Measurements from ENCODE around the gene TGFBR3.

Gene TGFBR3

GRCh38 chr1:91774520-91775203 lies 111.3 kb downstream of the TGFBR3 start:
- no peak overlapping the region for H3K4me3 ChIP-seq (ENCODE audit: low read depth, low read length)
- no peak for TF ChIP-seq CTCF (IDR thresholded peaks at IDR 0.05; ENCODE audit: low read depth, low read length)
- in situ Hi-C loops (cut with HindIII; ENCODE audit: low sequenced_read_pairs) = no loop called here
- peak; percentile 57 for DNase-seq (ENCODE audit: low read depth, low spot score)

- in situ Hi-C loops (cut with HindIII; ENCODE audit: low sequenced_read_pairs) = no loop called here
- DNase-seq (ENCODE audit: low read depth, low spot score) = no peak
- no peak for TF ChIP-seq CTCF (IDR thresholded peaks at IDR 0.05; ENCODE audit: low read depth, low read length)
- H3K4me3 ChIP-seq (ENCODE audit: low read depth, low read length) = no peak overlapping the region
Observed at GRCh38 chr1:91771717-91772116, 114.2 kb downstream of the TGFBR3 start.

- no peak for DNase-seq (ENCODE audit: low read depth, low spot score)
- in situ Hi-C loops (cut with HindIII; ENCODE audit: low sequenced_read_pairs) = no loop called here
- TF ChIP-seq CTCF (IDR thresholded peaks at IDR 0.05; ENCODE audit: low read depth, low read length) = no peak
- no peak overlapping the region for H3K4me3 ChIP-seq (ENCODE audit: low read depth, low read length)
Observed at GRCh38 chr1:91770667-91771268, 115.2 kb downstream of the TGFBR3 start.

- in situ Hi-C loops (cut with HindIII; ENCODE audit: low sequenced_read_pairs) = no loop called here
- DNase-seq (ENCODE audit: low read depth, low spot score) = peak; percentile 44
- TF ChIP-seq CTCF (IDR thresholded peaks at IDR 0.05; ENCODE audit: low read depth, low read length) = no peak
- no peak overlapping the region for H3K4me3 ChIP-seq (ENCODE audit: low read depth, low read length)
Observed at GRCh38 chr1:91769742-91770141, 116.2 kb downstream of the TGFBR3 start.

GRCh38 chr1:91768786-91769725 lies 116.9 kb downstream of the TGFBR3 start:
- DNase-seq (ENCODE audit: low read depth, low spot score) = peak; percentile 71
- no peak for TF ChIP-seq CTCF (IDR thresholded peaks at IDR 0.05; ENCODE audit: low read depth, low read length)
- in situ Hi-C loops (cut with HindIII; ENCODE audit: low sequenced_read_pairs) = no loop called here
- no peak overlapping the region for H3K4me3 ChIP-seq (ENCODE audit: low read depth, low read length)

GRCh38 chr1:91768120-91768519 lies 117.8 kb downstream of the TGFBR3 start:
- TF ChIP-seq CTCF (IDR thresholded peaks at IDR 0.05; ENCODE audit: low read depth, low read length) = no peak
- in situ Hi-C loops (cut with HindIII; ENCODE audit: low sequenced_read_pairs) = no loop called here
- no peak overlapping the region for H3K4me3 ChIP-seq (ENCODE audit: low read depth, low read length)
- no peak for DNase-seq (ENCODE audit: low read depth, low spot score)
